ENCODE results near the gene TMEM145. TPM values are rescaled to one million over a fixed set of nuclear protein-coding genes. Genes with fewer than 3 reads are reported as not detected.
A peak's percentile ranks its signal among the peaks of the same experiment; 100 is the strongest.

TMEM145 gene
- total RNA-seq, 2 donors from 2014 or later, result 0.94 TPM; not detected in 1

GRCh38 chr19:42323852-42324654 is 10.9 kb downstream of the TMEM145 start:
- Histone ChIP-seq H3K36me3 (no peaks in the 10 kb centered on the region), H3K4me3 (peak overlapping the region; percentile 15 to 78), H3K4me1 (peaks cover 0 to 41% of the 10 kb centered on the region in 2 donors), H3K9me3 (no peaks in the 10 kb centered on the region), H3K27me3 (peaks cover 10 to 23% of the 10 kb centered on the region in 2 donors), H3K27ac (no peak overlapping the region)
- TF ChIP-seq, protein P1, sequence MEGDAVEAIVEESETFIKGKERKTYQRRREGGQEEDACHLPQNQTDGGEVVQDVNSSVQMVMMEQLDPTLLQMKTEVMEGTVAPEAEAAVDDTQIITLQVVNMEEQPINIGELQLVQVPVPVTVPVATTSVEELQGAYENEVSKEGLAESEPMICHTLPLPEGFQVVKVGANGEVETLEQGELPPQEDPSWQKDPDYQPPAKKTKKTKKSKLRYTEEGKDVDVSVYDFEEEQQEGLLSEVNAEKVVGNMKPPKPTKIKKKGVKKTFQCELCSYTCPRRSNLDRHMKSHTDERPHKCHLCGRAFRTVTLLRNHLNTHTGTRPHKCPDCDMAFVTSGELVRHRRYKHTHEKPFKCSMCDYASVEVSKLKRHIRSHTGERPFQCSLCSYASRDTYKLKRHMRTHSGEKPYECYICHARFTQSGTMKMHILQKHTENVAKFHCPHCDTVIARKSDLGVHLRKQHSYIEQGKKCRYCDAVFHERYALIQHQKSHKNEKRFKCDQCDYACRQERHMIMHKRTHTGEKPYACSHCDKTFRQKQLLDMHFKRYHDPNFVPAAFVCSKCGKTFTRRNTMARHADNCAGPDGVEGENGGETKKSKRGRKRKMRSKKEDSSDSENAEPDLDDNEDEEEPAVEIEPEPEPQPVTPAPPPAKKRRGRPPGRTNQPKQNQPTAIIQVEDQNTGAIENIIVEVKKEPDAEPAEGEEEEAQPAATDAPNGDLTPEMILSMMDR (IDR thresholded peaks at IDR 0.05), result no peak
- no peak for DNase-seq (ENCODE audit: low spot score)

DNA sequence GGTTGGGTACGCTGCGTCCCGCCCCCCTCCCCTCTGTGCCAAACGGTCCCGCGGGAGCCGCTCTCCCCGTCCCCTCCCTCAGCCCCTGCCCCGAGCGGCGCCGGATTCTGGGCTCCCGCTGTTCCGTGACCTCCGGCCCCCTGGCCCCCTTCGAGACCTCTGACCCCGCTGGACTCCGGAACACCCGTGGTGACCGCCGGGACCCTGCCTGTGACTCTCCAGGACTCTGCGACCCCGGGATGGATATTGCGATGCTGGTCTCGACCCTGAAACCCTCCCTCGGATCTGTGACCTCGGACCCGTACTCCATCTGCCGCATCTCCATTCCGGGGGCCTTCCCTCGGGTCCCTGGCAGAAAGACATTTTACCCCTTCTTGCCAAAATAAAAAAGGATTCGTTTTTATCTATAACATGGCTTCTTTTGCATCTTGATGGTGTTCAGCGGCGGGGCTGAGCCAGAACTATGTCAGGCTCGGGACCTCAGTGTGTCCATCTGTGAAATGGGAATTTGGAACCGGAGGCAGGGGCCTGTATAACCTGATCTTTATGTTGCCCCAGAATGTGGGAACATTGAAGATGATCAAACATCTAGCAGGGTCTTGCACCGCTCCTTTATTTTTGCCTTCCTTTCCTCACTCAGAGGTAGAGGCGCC is 11.7 kb downstream of the TMEM145 start:
- Histone ChIP-seq H3K4me1 (peaks cover 0 to 41% of the 10 kb centered on the region in 2 donors), H3K9me3 (no peaks in the 10 kb centered on the region), H3K36me3 (no peaks in the 10 kb centered on the region), H3K27ac (no peak overlapping the region), H3K27me3 (peaks cover 10 to 23% of the 10 kb centered on the region in 2 donors), H3K4me3 (peak overlapping the region; percentile 78 to 79)
- DNase-seq (ENCODE audit: low spot score), result no peak
- TF ChIP-seq, protein P1 (IDR thresholded peaks at IDR 0.05), result no peak

- peak; percentile 97 for DNase-seq (ENCODE audit: low spot score)
- peaks cover 0 to 41% of the 10 kb centered on the region in 2 donors for H3K4me1 ChIP-seq
- H3K27me3 ChIP-seq, result peaks cover 10 to 23% of the 10 kb centered on the region in 2 donors
- H3K9me3 ChIP-seq, result no peaks in the 10 kb centered on the region
- H3K4me3 ChIP-seq, result peak within 1 kb of the TSS; percentile 78 to 79
- no peaks in the 10 kb centered on the region for H3K36me3 ChIP-seq
- H3K27ac ChIP-seq, result peak within 1 kb of the TSS; percentile 79 to 86
- TF ChIP-seq, protein P1 (IDR thresholded peaks at IDR 0.05), result peak; percentile 60 to 87
Measured at GRCh38 chr19:42325308-42325895, 12.3 kb downstream of the TMEM145 start, which contains the start of gene MEGF8. TSS of gene MEGF8 (plus strand) at chr19:42325635. CDS start at chr19:42326244, 609 bp downstream.

GRCh38 chr19:42325896-42326771 is 13.0 kb downstream of the TMEM145 start:
- Histone ChIP-seq H3K27me3 (peaks cover 10 to 23% of the 10 kb centered on the region in 2 donors), H3K4me3 (peak overlapping the region; percentile 78 to 79), H3K36me3 (no peaks in the 10 kb centered on the region), H3K27ac (peak overlapping the region; percentile 79 to 86), H3K9me3 (no peaks in the 10 kb centered on the region), H3K4me1 (peaks cover 0 to 41% of the 10 kb centered on the region in 2 donors)
- TF ChIP-seq, protein P1 (IDR thresholded peaks at IDR 0.05), result no peak
- peak; percentile 61 for DNase-seq (ENCODE audit: low spot score)

- TF ChIP-seq, protein P1 (IDR thresholded peaks at IDR 0.05), result no peak
Measured at GRCh38 chr19:42326969-42327368, 13.9 kb downstream of the TMEM145 start.

More at GRCh38 chr19:42326969-42327368, 13.9 kb downstream of the TMEM145 start:
- Histone ChIP-seq H3K27ac (no peak overlapping the region), H3K4me1 (peaks cover 0 to 41% of the 10 kb centered on the region in 2 donors), H3K4me3 (no peak overlapping the region), H3K36me3 (no peaks in the 10 kb centered on the region), H3K27me3 (peaks cover 10 to 23% of the 10 kb centered on the region in 2 donors), H3K9me3 (no peaks in the 10 kb centered on the region)
- no peak for DNase-seq (ENCODE audit: low spot score)

All from right atrium auricular region (tissue), 2 donors.